HG03439 (cell line): Measurements from ENCODE around the gene UBALD2.
"Not testable (repeated sequence)": the region's sequence is repeated elsewhere in the genome, so short reads cannot be mapped to it uniquely, and the experiment has no call there.

Experiments
- ATAC-seq: cut with Tn5 transposase; IDR thresholded peaks from one replicate; pipeline ENCODE4 v1.9.1; 2021; ENCODE audit warnings: mild to moderate bottlenecking, moderate library complexity; ENCODE audit not compliant: unreplicated experiment

Gene UBALD2

DNA sequence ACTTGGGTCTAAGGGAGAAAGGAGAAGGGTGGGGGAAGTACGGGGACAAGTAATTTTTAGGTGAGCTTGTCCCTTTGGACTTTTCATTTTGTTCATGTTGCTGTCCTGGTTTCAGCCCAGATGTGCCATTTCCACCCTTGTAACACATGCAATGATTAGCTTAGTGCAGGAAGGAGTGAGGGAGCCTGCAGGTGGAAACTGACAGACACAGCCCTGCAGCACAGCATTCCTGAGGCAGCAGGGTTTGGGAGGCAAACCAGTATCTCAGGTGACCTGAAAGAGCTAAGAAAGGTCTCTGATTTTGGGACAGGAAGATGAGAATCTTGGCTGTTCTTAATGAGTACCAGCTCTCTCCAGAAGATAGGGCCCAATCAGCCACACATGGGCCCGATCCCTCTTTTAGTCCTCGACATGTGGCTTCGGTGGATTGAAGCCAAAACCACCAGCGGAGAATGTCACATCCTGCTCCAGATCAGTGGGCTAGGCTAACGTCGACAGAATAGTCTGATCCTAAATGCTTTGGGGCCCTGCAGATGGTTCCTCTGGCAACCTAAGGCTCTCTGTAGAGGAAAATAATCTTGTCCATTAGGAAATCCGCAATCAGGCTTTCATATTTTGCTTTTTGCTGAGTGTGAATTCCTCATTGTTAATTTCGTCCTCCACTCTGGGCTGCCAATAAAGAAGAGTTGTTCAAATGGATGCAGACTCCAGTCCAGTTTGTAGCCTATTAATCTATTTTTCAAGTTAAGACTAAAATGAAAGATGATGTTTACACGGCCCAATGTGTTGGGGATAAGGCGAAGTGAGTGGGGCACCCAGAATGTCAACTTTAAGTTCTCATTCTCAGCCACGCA lies 21.1 kb upstream of the UBALD2 start:
- ATAC-seq: no peak

DNA sequence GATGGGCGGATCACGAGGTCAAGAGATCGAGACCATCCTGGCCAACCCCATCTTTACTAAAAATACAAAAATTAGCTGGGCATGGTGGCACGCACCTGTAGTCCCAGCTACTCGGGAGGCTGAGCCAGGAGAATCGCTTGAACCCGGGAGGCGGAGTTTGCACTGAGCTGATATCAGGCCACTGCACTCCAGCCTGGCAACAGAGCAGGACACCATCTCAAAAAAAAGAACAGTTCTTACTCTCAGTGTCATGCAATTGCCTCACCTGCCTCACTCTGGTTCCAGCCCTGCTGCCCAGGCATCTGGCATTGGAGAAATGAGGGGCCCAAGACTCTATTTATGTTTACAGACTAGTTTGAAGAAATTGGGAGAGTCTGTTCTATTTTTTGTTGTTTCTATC lies 20.4 kb upstream of the UBALD2 start:
- ATAC-seq: not testable (repeated sequence)

DNA sequence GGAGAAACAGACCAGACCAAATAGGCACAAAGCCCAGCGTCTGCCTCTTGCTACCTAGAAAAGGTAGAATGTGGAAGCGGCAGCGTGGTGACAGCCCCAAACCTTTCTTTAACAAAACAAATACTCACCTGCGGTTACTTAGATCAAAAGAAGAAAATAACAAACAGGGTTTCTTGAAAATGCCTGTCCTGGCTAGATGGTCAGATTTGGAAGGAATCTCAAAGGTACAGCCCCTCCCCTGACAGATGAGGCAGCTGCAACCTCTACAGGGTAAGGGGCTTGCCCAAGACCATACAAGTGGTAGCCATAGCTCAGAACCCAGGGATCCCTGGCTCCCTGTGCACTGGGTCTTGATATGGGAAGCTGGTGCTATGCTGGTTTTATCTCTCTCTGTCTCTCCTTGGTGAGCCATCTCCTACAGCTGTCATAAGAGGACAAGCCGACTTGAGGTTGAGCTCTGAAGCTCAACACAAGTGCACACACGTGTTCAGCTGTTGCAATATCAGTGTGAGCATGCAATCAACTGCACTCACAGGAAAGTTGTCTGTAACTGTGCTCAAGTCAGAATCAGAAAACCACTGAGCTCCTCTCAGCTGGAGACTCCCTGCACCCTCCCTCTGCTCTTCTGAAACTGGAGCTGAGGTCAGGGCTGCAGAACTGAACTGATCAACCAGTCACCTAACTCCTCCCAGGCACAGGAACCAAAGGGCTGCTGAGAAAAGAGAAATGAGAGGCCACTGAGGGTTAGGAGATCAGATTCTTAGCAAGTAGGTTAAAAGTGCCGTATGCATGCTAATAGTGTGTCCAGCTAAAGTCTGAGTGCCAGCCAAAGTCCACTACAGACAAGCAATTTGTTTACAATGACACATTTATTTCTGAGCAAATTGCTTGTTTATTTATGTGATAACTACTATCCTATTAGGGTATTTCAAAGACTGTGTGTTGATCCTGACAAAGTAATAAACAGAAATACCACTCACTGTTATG lies 18.8 kb upstream of the UBALD2 start:
- ATAC-seq: peak; percentile 92

DNA sequence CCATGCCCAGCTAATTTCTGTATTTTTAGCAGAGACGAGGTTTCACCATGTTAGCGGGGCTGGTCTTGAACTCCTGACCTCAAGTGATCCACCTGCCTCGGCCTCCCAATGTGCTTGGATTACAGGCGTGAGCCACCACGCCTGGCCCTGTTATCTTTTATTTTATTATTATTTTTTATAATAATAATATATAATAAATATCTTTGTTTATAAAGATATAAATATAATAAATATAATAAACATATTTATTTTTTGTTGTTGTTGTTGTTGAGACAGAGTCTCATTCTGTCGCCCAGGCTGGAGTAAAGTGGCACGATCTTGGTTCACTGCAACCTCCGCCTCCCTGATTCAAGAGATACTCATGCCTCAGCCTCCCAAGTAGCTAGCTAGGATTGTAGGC lies 17.8 kb upstream of the UBALD2 start:
- ATAC-seq: no peak

DNA sequence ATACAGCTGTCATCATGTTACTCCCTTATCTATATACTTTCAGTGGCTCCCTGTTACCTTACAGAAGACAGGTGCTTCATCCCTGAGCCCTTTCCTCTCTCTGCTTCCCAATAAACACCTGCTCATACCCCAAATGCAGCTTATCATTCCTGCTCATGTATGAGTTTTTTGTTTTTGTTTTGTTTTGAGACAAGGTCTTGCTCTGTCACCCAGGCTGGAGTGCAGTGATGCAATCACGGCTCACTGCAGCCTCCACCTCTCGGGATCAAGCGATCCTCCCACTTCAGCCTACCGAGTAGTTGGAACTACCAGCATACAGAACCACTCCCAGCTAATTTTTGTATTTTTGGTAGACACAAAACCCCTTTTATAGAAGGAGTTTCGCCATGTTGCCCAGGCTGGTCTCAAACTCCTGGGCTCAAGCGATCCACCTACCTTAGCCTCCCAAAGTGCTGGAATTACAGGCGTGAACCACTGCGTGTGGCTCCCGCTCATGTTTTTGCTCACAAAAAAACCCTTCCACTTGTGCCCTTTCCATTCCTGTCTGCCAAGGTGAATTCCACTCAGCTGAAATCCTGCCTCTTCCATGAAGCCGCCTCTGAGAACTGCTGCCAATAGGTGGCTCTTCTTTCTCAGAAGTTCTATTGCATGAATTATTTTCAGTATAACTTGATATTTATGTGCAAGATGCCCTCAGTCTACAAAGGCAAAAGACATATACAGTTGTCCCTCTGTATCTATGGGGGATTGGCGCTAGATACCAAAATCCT lies 16.9 kb upstream of the UBALD2 start:
- no peak for ATAC-seq

DNA sequence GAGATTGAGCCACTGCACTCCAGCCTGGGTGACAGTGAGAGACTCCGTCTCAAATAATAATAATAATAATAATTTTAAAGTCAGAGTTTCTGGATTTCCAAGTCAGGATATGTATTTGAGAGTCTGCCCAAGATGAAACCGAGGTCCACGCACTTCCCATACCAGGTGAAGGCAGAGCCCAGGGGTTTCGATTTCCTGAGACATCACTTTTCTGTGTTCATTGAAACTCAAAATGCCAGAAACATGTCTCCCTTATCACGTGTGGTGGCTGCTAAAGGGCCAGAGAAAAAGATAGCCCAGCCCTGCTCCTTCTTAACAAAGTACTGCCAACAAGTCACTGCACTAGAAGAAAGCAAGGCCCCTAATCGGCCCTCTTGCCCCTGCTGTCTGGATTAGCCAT lies 15.0 kb upstream of the UBALD2 start:
- ATAC-seq: no peak

DNA sequence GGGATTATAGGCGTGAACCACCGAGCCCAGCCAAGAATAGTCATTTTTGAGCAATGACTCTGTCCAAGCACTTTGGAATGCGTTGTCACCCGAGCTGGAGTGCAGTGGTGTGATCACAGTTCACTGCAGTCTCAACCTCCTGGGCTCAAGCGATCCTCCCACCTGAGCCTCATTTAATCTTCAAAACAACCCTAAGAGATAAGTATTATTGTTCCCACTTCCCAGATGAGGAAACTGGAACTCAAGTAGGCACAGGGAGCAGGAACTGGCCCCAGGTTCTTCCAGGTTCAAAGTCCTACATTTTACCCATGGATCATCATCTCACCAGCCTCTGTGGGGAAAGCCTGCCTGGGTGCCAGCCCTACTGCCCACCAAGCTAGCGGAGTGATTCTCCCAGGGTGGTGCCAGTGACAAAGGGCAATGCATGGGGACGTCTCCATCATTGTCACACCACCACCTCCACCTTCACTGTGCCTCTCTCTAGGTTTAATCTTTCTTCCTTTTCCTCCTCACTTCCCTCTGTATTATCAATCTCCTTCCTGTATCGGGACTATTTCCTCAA lies 13.6 kb upstream of the UBALD2 start:
- ATAC-seq: no peak

DNA sequence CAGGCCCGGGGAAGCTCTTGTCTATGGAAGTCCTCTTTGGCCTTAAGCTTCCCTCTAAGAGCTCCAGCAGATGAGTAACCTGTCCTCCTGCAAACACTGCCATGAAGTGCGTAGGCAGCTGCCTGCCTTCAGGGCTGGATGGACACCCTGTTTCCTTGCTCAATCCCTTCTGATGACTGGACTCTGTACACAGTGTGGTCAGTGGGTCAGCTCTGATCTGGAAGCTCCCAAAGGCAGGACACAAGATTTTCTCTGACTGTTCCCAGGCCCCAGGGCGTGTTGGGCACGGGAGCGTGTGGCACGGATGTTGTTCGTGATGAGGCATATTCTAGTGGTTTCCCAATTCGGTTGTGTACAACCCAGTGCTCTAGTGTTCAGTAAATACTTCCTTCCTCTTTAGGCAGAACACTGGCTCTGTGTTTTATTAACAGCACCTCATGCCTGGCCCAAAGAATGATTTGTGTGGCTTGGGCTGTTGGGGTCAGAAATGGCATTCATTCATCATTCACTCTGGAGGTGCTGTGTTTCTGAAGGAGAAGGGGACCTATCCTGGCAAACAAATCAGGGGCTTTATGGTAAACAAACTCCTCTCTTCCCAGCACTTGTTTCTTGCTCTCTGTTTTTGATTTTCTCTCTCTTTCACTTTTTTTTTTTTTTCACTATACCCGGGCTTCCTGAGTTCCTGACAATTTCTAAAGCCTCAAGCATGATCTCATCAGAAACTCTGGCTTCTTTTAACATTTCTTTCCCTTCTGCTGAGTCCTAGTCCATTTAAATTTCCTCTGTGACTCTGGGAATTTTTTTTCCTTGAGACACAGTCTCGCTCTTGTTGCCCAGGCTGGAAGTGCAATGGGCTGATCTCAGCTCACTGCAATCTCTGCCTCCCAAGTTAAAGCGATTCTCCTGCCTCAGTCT lies 12.9 kb upstream of the UBALD2 start:
- no peak for ATAC-seq

DNA sequence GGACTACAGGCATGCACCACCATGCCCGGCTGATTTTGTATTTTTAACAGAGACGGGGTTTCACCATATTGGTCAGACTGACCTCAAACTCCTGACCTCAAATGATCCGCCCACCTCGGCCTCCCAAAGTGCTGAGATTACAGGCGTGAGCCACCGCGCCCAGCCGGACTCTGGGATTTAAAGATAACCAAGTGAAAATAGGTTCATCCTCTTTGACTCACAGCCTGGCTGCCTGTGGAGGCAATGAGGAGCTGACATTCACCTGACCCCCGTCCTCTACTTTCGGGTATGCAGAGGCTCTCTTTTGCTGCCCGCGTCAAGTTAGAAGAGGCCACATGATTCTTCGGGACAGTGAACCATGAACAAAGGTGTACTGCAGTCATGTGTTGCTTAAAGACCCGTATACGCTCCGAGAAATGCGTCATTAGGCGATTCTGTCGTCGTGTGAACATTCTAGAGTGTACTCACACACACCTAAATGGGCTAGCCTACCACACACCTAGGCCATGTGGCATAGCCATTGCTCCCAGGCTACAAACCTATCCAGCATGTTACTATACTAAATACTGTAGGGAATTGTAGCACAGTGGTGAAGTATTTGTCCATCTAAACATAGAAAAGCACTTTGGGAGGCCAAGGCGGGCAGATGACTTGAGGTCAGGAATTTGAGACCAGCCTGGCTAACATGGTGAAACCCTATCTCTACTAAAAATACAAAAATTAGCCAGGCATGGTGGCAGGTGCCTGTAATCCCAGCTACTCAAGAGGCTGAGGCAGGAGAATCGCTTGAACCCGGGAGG lies 12.0 kb upstream of the UBALD2 start:
- not testable (repeated sequence) for ATAC-seq

DNA sequence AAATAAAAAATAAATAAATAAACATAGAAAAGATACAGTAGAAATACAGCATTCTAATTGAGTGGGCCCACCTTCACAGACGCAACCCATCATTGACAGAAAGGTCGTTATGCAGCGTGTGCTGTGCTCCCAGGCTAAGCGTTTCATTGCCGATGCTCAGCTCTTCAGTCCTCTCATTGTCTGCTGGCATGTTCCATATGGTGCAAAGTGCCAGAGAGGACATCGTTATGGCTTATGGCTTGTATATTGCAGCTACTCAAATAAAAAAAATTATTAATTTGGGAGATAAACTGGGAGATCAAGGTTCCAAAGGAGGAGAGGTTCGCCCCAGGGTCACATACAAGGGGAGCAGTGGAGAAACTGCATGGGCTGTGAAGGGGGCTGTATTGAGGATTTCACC lies 11.3 kb upstream of the UBALD2 start:
- no peak for ATAC-seq

DNA sequence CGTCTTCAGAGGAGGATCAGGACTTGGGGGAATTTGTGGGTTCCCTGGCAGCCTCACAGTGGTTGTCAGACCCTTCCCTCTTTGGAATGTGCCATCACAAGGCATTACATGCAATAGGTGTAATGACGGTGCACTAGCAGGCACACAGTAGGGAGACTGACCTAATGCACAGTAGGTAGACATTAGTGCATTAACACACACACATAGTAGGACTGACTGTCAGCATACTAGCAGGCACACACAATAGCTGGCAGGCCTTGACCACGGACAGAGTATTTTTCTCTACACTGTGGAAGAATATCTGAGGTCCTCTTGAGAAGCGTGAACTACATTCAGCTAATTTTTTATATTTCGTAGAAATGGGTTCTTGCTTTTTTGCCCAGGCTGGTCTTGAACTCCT lies 10.9 kb upstream of the UBALD2 start:
- ATAC-seq: no peak

DNA sequence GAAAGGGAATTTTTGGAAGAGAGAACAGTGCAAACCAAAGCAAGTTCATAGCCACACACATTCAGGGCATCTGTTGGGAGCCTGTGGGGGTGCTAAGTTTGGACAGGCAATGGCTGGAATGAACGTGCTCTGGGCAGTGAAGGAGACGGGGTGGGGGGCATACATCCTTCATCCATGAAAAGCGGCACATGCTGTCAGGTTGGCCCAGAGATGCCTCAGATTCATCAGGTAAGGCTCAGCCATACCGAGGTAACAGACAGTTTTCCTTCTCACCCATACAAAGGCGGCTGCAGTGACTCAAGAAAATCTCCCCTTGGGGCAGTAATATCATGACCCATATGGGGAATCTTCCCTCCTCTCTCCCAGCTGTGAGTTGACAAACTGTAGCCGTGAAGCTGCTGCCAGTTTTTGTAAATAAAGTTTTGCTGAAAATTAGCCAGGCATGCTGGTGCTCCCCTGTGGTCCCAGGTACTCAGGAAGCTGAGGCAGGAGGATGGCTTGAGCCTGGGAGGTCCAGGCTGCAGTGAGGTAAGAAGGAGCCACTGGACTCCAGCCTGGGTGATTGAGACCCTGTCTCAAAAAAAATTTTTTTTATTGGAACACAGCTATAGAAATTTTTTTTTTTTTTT lies 9.2 kb upstream of the UBALD2 start:
- ATAC-seq: no peak

DNA sequence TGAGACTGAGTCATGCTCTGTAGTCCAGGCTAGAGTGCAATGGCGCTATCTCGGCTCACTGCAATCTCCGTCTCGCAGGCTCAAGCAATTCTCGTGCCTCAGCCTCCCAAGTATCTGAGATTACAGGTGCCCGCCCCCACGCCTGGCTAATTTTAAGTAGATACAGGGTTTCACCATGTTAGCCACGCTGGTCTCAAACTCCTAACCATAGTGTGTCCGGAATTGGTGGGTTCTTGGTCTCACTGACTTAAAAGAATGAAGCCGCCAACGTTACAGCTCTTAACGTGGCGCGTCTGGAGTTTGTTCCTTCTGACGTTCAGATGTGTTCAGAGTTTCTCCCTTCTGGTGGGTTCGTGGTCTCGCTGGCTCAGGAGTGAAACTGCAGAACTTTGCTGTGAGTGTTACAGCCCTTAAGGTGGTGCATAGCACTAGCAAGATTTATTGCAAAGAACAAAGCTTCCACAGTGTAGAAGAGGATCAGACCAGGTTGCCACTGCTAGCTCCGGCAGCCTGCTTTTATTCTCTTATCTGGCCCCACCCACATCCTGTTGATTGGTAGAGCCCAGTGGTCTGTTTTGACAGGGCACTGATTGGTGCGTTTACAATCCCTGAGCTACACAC lies 8.6 kb upstream of the UBALD2 start:
- not testable (repeated sequence) for ATAC-seq

DNA sequence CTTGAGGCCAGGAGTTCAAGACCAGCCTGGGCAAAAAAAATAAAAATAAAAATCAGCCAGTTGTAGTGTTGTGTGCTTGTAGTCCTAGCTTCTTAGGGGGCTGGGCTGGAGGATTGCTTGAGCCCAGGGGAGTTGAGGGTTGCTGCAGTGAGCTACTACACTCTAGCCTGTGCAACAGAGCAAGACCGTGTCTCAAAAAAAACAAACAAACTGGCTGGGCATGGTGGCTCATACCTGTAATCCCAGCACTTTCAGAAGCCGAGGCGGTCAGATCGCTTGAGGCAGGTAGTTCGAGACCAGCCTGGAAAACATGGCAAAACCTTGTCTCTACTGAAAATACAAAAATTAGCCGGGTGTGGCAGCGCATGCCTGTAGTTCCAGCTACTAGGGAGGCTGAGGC lies 4.9 kb upstream of the UBALD2 start:
- ATAC-seq: no peak

DNA sequence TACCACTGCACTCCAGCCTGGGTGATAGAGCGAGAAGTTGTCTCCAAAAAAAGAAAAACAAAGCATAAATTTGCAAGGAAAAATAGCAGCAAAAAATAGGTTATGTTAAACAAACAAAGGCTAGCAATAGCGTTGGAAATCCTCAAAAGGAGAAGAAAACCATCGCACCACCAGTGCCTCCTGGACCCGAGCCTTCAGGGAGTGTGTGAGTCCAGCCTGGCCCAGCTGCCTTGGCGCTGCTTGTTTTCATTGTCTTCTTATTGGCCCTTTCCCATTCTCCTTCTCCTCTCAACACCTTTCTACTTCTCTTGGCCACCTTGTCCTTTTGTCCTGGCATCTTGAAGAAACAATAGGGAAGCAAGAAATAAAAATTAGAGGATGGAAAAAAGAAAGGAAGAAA lies 4.5 kb upstream of the UBALD2 start:
- no peak for ATAC-seq

DNA sequence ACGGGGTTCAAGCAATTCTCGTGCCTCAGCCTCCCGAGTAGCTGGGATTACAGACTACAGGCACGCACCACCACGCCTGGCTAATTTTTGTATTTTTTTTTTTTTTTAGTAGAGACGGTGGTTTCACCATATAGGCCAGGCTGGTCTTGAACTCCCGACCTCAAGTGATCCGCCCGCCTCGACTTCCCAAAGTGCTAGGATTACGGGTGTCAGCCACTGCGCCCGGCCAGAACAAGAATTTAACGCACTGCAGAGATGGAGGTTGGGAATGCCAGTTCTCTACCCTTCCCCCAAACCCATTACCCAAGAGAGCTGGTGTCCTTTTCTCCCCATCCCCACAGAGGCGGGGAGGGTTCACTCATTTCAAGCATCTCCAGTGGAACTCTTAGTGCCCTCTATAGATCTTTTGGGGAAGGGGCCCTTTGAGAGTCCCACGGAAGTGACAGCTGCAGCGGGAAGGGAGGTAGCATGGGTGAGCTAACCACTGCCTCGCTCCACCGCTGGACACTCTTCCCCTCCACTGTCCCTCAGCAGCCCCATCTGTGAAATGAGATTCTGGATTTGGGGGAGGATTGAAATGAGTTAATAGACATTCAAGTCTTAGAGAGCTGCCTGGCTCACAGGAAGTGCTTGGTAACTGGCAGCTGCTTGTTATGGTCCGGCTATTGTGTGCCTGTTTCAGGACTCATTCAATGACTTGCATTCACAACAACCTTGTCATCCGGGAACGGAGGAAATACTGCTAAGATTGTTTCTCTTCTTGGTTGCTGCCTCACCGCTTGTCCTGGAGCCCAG lies 3.5 kb upstream of the UBALD2 start:
- ATAC-seq: no peak

DNA sequence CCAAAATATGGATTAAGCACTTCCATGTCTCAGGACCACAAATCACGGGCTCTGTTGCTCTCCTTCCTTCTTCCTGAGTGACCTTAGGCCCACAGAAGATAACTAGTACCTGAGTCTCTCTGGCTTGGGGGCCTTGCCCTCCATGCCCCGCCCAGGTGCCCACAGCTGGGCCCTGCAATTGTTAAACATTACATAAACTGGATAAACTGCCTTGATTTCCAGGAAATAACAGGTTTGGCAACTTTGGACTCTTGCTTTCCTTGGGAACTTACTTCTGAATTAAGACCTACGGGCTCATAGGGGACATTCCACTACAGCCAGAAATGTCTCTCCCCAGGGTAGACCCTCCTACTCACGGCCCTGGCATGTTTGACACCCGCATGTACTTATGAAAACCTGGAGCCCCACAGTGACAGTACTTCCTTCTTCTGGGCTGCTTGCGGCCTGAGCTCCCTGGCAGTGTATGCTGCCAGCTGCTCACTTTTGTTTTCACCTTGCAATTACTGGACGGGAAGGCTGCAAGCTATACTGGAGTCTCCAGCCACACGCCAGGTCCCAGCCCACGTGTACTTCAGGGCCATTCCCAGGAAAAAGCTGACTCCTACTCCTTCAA lies 2.3 kb upstream of the UBALD2 start:
- no peak for ATAC-seq
